Body of pancreas (tissue), 4 donors: ENCODE data around the gene NKX2-1.

ENCODE experiments used
- CTCF ChIP-seq, 7 experiments: fragments of 450-650 bp in 4 of 7; fragments of 200-600 bp in 3 of 7; sonication (generic) in 3 of 7; IDR thresholded peaks; one replicate each; pipeline ENCODE4 v1.5.1; 2016 to 2019; ENCODE audit warnings: antibody characterized with exemption in 7 of 7
- POLR2A ChIP-seq, 3 donors: fragments of 450-650 bp; IDR thresholded peaks; one replicate each; pipeline ENCODE4 v1.6.1; 2016; ENCODE audit warnings: antibody characterized with exemption in 3 of 3, mild to moderate bottlenecking in 2 of 3

- no peak for TF ChIP-seq CTCF (IDR thresholded peaks at IDR 0.05)
- no peak for TF ChIP-seq POLR2A (IDR thresholded peaks at IDR 0.05)
Observed at GRCh38 chr14:36516719-36517241, 3.3 kb downstream of the NKX2-1 start.
